HG02885 (cell line): ENCODE measurements around the gene DNASE1L1.

Source experiments
- ATAC-seq: cut with Tn5 transposase; IDR thresholded peaks from one replicate; pipeline ENCODE4 v1.9.1; 2021; ENCODE audit warnings: mild to moderate bottlenecking; ENCODE audit not compliant: unreplicated experiment, poor library complexity

Gene DNASE1L1

DNA sequence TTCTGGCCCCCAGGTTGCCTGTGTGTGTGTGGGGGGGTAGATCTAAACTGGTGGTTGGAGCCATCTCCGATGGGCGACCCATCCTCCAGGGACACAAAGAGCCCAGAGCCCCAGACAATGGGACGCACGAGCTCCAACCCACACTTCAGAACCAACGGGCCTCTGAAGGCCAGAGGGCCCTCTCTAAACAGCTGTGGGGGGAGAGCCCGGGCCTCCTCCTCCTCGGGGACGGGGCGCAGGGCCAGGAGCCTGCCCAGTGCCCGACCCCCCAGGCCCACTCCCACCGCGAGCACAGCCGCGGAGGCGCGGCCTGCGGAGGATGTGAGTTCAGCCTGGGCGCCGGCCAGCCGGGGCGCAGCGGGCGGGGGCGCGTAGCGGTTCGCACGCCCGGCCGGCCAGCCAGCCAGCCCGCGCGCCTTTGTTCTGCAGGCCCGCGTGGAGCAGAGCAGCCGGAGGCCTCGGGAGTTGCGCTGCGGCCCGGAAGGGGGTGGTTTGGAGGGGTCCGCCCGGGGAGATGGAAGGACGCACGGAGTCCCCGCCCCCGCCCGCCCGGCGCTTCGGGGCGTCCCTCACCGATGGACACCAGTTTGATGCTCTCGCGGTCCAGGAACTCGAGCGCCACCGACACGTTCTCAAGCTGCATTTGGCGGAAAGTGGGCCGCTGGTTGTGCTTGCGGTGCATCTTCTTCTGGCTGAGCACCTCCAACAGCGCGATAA is 38.6 kb downstream of the DNASE1L1 start:
- ATAC-seq = no peak

GRCh38 chrX:154369449-154370299 is 39.4 kb downstream of the DNASE1L1 start:
- no peak for ATAC-seq

DNA sequence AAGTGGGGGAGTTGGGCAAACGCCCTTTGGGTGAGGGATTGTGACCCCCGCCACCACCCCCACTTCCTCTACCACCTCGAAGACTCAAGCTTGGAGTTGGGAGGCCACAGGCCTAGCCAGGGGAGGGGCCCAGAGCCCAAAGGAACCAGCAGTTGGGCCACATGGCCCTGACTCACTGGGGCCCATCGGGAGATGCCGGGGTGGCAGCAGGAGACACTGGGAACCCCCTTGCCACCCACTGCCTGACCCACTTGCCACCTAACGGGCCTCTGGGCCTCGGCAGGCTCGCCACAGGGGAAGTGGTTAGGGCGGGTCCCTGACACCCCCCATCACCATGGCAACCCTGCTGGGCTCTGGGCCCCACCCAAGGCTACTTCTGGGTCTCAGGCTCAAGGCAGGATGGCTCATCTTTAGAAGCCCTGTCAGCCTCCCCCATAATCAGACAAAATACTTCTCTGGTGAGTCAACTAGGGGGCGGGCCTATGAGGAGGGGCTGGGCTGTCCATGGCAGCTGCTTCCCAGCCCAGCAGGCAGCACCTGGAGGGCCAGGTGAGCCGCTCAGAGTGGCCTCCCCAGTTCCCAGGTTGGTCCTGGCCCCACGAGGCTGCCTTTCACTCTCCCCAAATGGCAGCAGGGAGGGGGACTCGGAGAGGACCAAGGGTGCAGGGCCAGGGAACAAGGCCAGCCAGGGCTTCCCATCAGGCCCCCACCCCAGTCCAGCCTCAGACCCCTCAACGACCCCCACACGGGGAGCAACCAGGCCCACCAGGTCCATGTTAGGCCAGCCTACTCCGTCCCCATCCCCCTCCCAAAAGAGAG is 40.2 kb downstream of the DNASE1L1 start:
- ATAC-seq = no peak

DNA sequence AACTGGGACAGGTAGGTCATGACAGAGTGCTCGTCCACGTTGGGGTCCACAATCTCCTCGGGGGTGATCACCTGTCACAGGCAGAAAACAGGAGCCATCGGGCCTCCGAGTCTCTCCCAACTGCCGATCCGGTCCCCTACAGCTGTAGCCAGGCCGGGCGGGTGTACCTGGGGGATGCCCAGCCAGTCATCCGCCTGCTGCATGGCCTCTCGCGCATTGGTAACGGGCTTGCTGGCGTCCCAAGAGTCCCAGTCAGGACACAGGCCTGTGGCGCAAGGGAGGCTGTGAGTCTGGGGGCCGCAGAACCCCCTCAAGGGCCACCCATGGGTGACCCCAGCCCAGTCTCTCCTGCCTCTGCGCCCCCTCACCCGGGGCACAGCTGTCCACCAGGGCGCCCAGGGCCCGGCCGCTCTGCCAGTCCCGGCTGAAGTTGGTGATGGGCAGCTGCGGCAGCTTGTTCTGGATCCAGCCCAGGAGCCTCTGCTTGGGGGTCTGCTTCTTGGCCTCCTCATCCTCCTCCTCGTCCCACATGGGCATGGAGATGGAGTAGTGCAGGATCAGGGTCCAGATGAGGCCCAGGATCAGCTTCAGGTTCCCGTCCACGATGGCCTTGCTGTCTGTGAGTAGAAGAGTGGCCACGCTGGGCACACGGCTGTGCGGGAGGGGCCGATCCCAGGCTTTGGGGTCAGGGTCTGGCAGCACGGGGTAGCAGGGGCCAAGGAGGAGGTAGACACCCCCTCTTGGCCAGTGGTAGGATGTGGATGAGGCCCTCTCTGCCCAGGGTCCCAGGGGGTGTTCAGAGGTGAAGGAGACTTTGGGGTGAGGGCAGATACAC is 41.4 kb downstream of the DNASE1L1 start:
- ATAC-seq = no peak

DNA sequence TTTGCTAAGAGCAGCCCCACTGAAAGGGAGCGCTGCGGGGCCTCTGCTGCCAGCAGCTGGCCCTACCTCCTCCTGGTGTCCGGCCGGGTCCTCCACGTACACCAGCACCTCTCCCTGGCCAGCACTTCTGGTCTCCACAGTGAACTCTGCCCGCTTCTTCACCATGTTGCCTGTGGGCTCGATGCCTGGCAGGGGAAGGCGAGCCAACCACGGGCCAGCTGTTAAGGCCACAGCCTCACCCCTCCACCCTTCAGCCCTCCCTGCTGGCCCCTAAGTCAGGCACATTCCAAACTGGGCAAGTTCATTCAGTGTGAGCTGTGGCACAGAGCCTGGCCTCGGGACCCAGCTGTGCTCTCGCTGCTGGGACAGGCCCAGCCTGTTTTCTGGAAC is 42.4 kb downstream of the DNASE1L1 start:
- ATAC-seq = no peak

GRCh38 chrX:154365997-154366665 is 42.9 kb downstream of the DNASE1L1 start:
- ATAC-seq = no peak

- no peak for ATAC-seq
Measured at GRCh38 chrX:154365052-154365600, 43.9 kb downstream of the DNASE1L1 start.

DNA sequence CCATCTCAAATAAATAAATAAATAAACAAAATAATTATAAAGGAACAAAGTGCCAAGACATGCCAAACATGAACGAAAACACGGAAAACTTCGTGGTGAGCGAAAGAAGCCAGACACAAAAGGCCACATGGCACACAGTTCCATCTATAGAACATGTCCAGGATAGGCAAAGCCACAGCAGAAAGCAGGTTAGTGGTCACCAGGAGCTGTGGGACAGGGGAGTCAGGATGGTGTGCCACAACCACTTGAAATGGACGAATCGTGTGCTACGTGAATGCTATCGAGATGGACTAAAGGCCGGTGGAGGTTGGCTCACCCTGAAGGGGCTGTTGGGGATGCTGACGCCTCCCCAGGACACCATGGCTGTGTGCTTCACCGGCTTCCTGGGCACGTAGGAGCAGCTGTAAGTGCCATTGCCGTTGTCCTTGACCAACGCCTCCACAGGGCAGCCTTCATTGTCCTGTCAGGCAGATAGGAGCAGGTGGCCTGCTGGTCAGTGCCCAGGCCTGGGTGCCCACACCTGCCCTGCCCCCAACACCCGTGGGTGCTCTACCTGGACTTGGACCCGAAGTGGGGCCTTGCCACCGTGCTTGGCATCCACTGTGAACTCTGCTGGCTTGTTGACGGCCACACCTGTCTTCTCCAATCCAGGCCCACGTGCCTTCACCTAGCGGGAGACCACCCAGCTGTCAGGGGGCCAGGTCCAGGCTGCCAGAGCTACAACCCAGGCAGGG is 45.2 kb downstream of the DNASE1L1 start:
- no peak for ATAC-seq

GRCh38 chrX:154362085-154362742 is 46.8 kb downstream of the DNASE1L1 start:
- no peak for ATAC-seq

- ATAC-seq = no peak
Measured at GRCh38 chrX:154360155-154360713, 48.8 kb downstream of the DNASE1L1 start.

- ATAC-seq = no peak
Measured at GRCh38 chrX:154359362-154360154, 49.5 kb downstream of the DNASE1L1 start.

GRCh38 chrX:154358829-154359228 is 50.2 kb downstream of the DNASE1L1 start:
- ATAC-seq = no peak

GRCh38 chrX:154358011-154358410 is 51.0 kb downstream of the DNASE1L1 start:
- no peak for ATAC-seq

GRCh38 chrX:154357205-154357604 is 51.8 kb downstream of the DNASE1L1 start:
- no peak for ATAC-seq

DNA sequence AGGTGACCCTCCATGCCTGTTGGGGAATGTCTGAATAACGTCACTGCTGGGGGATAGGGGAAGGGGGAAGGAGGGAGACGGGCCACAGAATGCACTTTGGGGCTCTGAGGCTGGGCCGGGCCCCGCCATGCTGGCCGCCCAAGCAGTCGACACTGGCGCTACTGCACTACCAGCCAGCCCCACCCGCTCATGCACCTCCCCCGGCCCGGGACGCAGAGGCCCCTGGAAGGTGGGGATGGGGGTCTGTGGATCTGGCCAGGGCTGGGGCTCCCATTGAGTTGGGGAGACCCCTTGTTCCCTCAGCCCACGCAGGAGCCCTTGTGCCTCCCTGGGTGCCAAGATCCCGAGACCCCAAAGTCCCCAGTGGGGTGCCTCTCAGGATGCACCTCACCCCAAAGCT is 52.5 kb downstream of the DNASE1L1 start:
- no peak for ATAC-seq

DNA sequence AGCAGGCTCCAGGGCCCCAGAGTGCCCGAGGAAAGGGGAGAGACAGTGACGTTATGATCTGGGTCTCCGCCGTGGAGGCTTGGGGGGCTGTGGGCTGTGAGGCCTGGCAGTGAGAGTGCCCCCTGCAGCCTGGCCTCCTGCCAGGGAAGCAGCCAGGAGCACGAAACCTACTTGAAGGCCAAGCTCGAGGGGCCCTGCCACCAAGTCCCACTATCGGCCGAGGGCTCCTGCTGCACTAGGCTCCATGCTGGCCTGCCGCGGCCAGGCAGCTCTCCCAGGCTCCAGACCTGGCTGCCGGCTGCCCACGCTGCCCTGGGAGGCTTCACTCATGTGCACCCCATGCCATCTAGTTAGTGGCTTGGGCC is 53.3 kb downstream of the DNASE1L1 start:
- no peak for ATAC-seq
